ENCODE data around the gene LRPAP1.

The LRPAP1 gene

GRCh38 chr4:3468154-3468553, 64.1 kb downstream of the LRPAP1 start:
- H3K27ac ChIP-seq = no peak overlapping the region
- TF ChIP-seq CTCF (conservative IDR thresholded peaks at IDR 0.05) = no peak

- H3K27ac ChIP-seq = no peak overlapping the region
- TF ChIP-seq CTCF (conservative IDR thresholded peaks at IDR 0.05) = no peak
These were observed 64.6 kb downstream of the LRPAP1 start for GRCh38 chr4:3467601-3468031.

- no peak for TF ChIP-seq CTCF (conservative IDR thresholded peaks at IDR 0.05)
These were observed 65.3 kb downstream of the LRPAP1 start for GRCh38 chr4:3466691-3467600.

GRCh38 chr4:3465698-3466671, 66.2 kb downstream of the LRPAP1 start:
- no peak overlapping the region for H3K27ac ChIP-seq
- no peak; the same call in 1 of the 2 replicates for TF ChIP-seq CTCF (conservative IDR thresholded peaks at IDR 0.05)

More at GRCh38 chr4:3466691-3467600, 65.3 kb downstream of the LRPAP1 start:
- no peak overlapping the region for H3K27ac ChIP-seq

- no peak for TF ChIP-seq CTCF (conservative IDR thresholded peaks at IDR 0.05)
These were observed 67.1 kb downstream of the LRPAP1 start for GRCh38 chr4:3464911-3465697.

GRCh38 chr4:3464349-3464905, 67.8 kb downstream of the LRPAP1 start:
- H3K27ac ChIP-seq = no peak overlapping the region
- no peak for TF ChIP-seq CTCF (conservative IDR thresholded peaks at IDR 0.05)

More at GRCh38 chr4:3464911-3465697, 67.1 kb downstream of the LRPAP1 start:
- no peak overlapping the region for H3K27ac ChIP-seq

Data from VCaP (cell line).